Body of pancreas (tissue), 4 donors: ENCODE measurements around the gene CCDC149. TPM values are rescaled to one million over a fixed set of nuclear protein-coding genes. Genes with fewer than 3 reads are reported as not detected.

ENCODE experiments used
- ATAC-seq: fragments of 150-250 bp; one replicate; pipeline ENCODE4 v1.9.1; 2016
- DNase-seq, 4 donors: peaks; one replicate each; pipeline ENCODE4 v3.0.0-alpha.2; 2019
- H3K27ac ChIP-seq, 4 donors: fragments of 200-600 bp; sonication (generic); 1 replicate in 3 of 4; 2 replicates in 1 of 4; pipeline versions ENCODE4 v1.5.1 to v1.6.1; 2016 to 2019; ENCODE audit warnings: mild to moderate bottlenecking in 1 of 4, mixed read lengths in 1 of 4, moderate library complexity in 1 of 4
- H3K27me3 ChIP-seq, 2 donors: fragments of 200-600 bp; sonication (generic); one replicate each; pipeline ENCODE4 v1.6.0; 2016; ENCODE audit warnings: mild to moderate bottlenecking in 1 of 2
- H3K36me3 ChIP-seq, 2 donors: fragments of 200-600 bp; sonication (generic); replicated peaks in 1 of 2; 2 replicates each; pipeline ENCODE4 v1.5.1; 2016; ENCODE audit warnings: low read depth in 2 of 2; ENCODE audit not compliant: insufficient read depth in 1 of 2
- H3K4me1 ChIP-seq: fragments of 200-600 bp; sonication (generic); one replicate; pipeline ENCODE4 v1.6.0; 2016
- H3K4me3 ChIP-seq, 2 donors: fragments of 200-600 bp; sonication (generic); 1 replicate in 1 of 2; 2 replicates in 1 of 2; pipeline ENCODE4 v1.5.1; 2016 to 2019
- H3K9me3 ChIP-seq, 3 donors: fragments of 200-600 bp; sonication (generic); 1 replicate in 2 of 3; 2 replicates in 1 of 3; pipeline ENCODE4 v1.5.1; 2016
- POLR2A ChIP-seq, 3 donors: fragments of 450-650 bp; IDR thresholded peaks; one replicate each; pipeline ENCODE4 v1.6.1; 2016; ENCODE audit warnings: antibody characterized with exemption in 3 of 3, mild to moderate bottlenecking in 2 of 3
- WGBS, 2 donors: methylation state at CpG; one replicate each; pipeline ENCODE4 v1.1.5; 2017; 5-methylcytosine and 5-hydroxymethylcytosine counted together
- intact Hi-C: fragments of 100-400 bp; cut with DNase I; formaldehyde crosslinking; loops from one replicate; pipeline ENCODE4 v1.15.1; 2023
- total RNA-seq, 2 donors: library from RNA; depleted of rRNA; stranded (reverse); fragments of >200 nt; gene quantifications; one replicate each; pipeline ENCODE4 v1.1.0, GENCODE V29; 2016
- TF ChIP-seq, protein P1 (sequence below), 7 experiments: fragments of 450-650 bp in 4 of 7; fragments of 200-600 bp in 3 of 7; sonication (generic) in 3 of 7; IDR thresholded peaks; one replicate each; pipeline ENCODE4 v1.5.1; 2016 to 2019; ENCODE audit warnings: antibody characterized with exemption in 7 of 7

CCDC149 gene
- total RNA-seq, 2 donors from 2014 or later: 9.6 to 15.0 TPM

- 85 to 93% methylated on average over 1 of the region's 1 CpG for WGBS, 2 donors
- Histone ChIP-seq H3K9me3 (peaks cover 0 to 10% (median 0%) of the 10 kb centered on the region in 3 donors), H3K4me1 (no peaks in the 10 kb centered on the region), H3K27ac (no peak overlapping the region), H3K4me3 (no peak overlapping the region), H3K27me3 (no peaks in the 10 kb centered on the region), H3K36me3 (no peaks in the 10 kb centered on the region)
- no peak for TF ChIP-seq POLR2A (IDR thresholded peaks at IDR 0.05)
- TF ChIP-seq, protein P1, sequence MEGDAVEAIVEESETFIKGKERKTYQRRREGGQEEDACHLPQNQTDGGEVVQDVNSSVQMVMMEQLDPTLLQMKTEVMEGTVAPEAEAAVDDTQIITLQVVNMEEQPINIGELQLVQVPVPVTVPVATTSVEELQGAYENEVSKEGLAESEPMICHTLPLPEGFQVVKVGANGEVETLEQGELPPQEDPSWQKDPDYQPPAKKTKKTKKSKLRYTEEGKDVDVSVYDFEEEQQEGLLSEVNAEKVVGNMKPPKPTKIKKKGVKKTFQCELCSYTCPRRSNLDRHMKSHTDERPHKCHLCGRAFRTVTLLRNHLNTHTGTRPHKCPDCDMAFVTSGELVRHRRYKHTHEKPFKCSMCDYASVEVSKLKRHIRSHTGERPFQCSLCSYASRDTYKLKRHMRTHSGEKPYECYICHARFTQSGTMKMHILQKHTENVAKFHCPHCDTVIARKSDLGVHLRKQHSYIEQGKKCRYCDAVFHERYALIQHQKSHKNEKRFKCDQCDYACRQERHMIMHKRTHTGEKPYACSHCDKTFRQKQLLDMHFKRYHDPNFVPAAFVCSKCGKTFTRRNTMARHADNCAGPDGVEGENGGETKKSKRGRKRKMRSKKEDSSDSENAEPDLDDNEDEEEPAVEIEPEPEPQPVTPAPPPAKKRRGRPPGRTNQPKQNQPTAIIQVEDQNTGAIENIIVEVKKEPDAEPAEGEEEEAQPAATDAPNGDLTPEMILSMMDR (IDR thresholded peaks at IDR 0.05): no peak
- intact Hi-C loops: no loop called here
- no peak for DNase-seq
- no peak for ATAC-seq
These were observed 45.6 kb downstream of the CCDC149 start for GRCh38 chr4:24867251-24867650.

- H3K4me3 ChIP-seq: no peak overlapping the region
- WGBS, 2 donors: 94 to 95% methylated on average over 4 of the region's 4 CpGs
- no peaks in the 10 kb centered on the region for H3K4me1 ChIP-seq
- H3K9me3 ChIP-seq: peaks cover 0 to 10% (median 0%) of the 10 kb centered on the region in 3 donors
- no peaks in the 10 kb centered on the region for H3K36me3 ChIP-seq
- intact Hi-C loops: no loop called here
- no peaks in the 10 kb centered on the region for H3K27me3 ChIP-seq
- no peak for TF ChIP-seq POLR2A (IDR thresholded peaks at IDR 0.05)
- TF ChIP-seq, protein P1 (IDR thresholded peaks at IDR 0.05): no peak
- DNase-seq: no peak
- no peak for ATAC-seq
- no peak overlapping the region for H3K27ac ChIP-seq
These were observed 47.4 kb downstream of the CCDC149 start for GRCh38 chr4:24865401-24865800.

- DNase-seq: no peak
- no peak overlapping the region for H3K4me3 ChIP-seq
- TF ChIP-seq, protein P1 (IDR thresholded peaks at IDR 0.05): no peak
- TF ChIP-seq POLR2A (IDR thresholded peaks at IDR 0.05): no peak
- ATAC-seq: no peak
- H3K27me3 ChIP-seq: no peaks in the 10 kb centered on the region
- H3K4me1 ChIP-seq: no peaks in the 10 kb centered on the region
- H3K9me3 ChIP-seq: peaks cover 0 to 10% (median 0%) of the 10 kb centered on the region in 3 donors
- no peak overlapping the region for H3K27ac ChIP-seq
- no peaks in the 10 kb centered on the region for H3K36me3 ChIP-seq
- intact Hi-C loops: no loop called here
- WGBS, 2 donors: 97% methylated on average over 8 of the region's 8 CpGs
These were observed 49.0 kb downstream of the CCDC149 start for GRCh38 chr4:24863799-24864198.

DNA sequence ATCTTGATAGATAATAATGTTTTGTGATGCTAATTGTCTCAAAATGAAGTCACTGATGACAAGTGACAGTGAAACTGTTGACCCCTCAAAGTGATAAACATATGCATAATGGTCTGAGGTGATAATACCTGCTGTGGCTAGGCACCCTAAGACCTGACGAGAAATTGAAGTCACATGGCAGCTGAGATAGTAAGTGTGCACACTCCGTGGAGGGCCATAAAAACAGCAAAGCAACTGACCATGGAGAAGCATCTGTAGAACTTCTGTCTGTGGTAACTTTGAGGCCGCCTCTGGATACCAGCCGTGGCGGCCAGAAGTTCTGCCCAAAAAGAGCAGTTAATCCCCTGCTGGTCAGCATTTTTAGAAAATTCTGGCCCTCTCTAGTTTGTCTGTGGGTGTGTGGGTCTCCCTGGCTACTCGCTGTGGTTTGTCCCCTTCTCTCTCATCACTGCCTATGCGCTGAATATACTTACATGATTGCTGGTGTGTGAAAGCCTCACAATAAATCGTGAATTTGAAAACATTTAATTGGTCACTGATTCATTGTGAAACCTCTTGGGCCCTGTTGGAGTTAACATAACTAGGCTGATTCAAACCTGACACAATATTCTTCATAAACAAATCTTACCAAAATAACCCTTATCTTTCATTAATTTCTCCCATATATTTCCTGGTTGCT is 50.6 kb downstream of the CCDC149 start:
- intact Hi-C loops: no loop called here
- 92 to 97% methylated on average over 8 of the region's 8 CpGs for WGBS, 2 donors
- H3K9me3 ChIP-seq: peaks cover 0 to 10% (median 0%) of the 10 kb centered on the region in 3 donors
- no peaks in the 10 kb centered on the region for H3K27me3 ChIP-seq
- no peak overlapping the region for H3K27ac ChIP-seq
- no peaks in the 10 kb centered on the region for H3K4me1 ChIP-seq
- TF ChIP-seq POLR2A (IDR thresholded peaks at IDR 0.05): no peak
- TF ChIP-seq, protein P1 (IDR thresholded peaks at IDR 0.05): no peak
- DNase-seq: no peak
- no peaks in the 10 kb centered on the region for H3K36me3 ChIP-seq
- ATAC-seq: no peak
- no peak overlapping the region for H3K4me3 ChIP-seq

DNA sequence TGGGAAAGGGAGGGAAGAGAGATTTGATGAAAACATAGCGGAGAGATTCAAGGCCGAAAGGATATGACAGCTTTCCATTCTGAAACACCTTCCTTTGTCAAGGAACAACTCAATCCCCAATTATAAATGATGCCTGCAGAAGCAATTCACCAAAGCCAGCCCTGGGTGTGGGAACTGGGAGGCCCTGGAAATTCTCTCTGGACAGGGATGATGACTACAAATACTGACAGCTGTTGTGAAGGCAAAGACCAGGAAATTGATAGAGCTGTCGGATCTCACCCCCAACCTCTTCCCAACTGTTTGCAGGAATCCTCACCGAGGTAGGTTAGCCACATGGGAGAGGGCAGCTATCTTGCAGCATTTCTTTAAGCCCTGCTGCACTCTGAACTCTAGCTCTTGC is 54.3 kb downstream of the CCDC149 start:
- WGBS, 2 donors: 73 to 90% methylated on average over 4 of the region's 4 CpGs
- ATAC-seq: no peak
- TF ChIP-seq POLR2A (IDR thresholded peaks at IDR 0.05): no peak
- TF ChIP-seq, protein P1 (IDR thresholded peaks at IDR 0.05): no peak
- no peak overlapping the region for H3K27ac ChIP-seq
- no peak for DNase-seq
- intact Hi-C loops: no loop called here
- H3K9me3 ChIP-seq: peaks cover 0 to under 1% (median 0%) of the 10 kb centered on the region in 3 donors
- H3K4me1 ChIP-seq: no peaks in the 10 kb centered on the region
- H3K36me3 ChIP-seq: no peaks in the 10 kb centered on the region
- H3K4me3 ChIP-seq: no peak overlapping the region
- no peaks in the 10 kb centered on the region for H3K27me3 ChIP-seq
